ENCODE data around the gene LCN12. TPM values are rescaled to one million over a fixed set of nuclear protein-coding genes. Genes with fewer than 3 reads are reported as not detected.
A peak's percentile ranks its signal among the peaks of the same experiment; 100 is the strongest.

LCN12 gene
- total RNA-seq, 1 experiment from 2014 or later: not detected

- H3K36me3 ChIP-seq: peaks cover 47% of the 10 kb centered on the region
- no peaks in the 10 kb centered on the region for H3K27me3 ChIP-seq (replicated peaks)
- H3K4me3 ChIP-seq: peak within 1 kb of the TSS; percentile 100
- peak; percentile 82 to 93 for DNase-seq (ENCODE audit: low read depth in 1 of 2, low spot score in 2 of 2)
- peak within 1 kb of the TSS; percentile 85 for H3K27ac ChIP-seq
- peaks cover 33% of the 10 kb centered on the region for H3K4me1 ChIP-seq (replicated peaks)
- H3K9me3 ChIP-seq (replicated peaks): no peaks in the 10 kb centered on the region; the same call in 1 of the 2 replicates
Measured at GRCh38 chr9:136944519-136945332, 7.3 kb upstream of the LCN12 start, which contains the start of the genes C8G and FBXW5. TSS of gene C8G (plus strand) at chr9:136945243. CDS start at chr9:136945321, 78 bp downstream. TSS of gene FBXW5 (minus strand) at chr9:136944738. CDS start at chr9:136944083, 655 bp downstream.

GRCh38 chr9:136945333-136946227 is 6.5 kb upstream of the LCN12 start:
- no peak for DNase-seq (ENCODE audit: low read depth in 1 of 2, low spot score in 2 of 2)
- no peak overlapping the region for H3K27ac ChIP-seq
- H3K27me3 ChIP-seq (replicated peaks): no peaks in the 10 kb centered on the region
- H3K36me3 ChIP-seq: peaks cover 39% of the 10 kb centered on the region
- no peak overlapping the region; the same call in 1 of the 2 replicates for H3K4me3 ChIP-seq
- H3K9me3 ChIP-seq (replicated peaks): no peaks in the 10 kb centered on the region; the same call in none of the 2 replicates
- H3K4me1 ChIP-seq (replicated peaks): peaks cover 41% of the 10 kb centered on the region

GRCh38 chr9:136946228-136947027 is 5.6 kb upstream of the LCN12 start:
- no peak for DNase-seq (ENCODE audit: low read depth in 1 of 2, low spot score in 2 of 2)
- H3K27me3 ChIP-seq (replicated peaks): no peaks in the 10 kb centered on the region
- H3K36me3 ChIP-seq: peaks cover 30% of the 10 kb centered on the region
- no peaks in the 10 kb centered on the region; the same call in none of the 2 replicates for H3K9me3 ChIP-seq (replicated peaks)
- no peak overlapping the region for H3K4me3 ChIP-seq
- H3K4me1 ChIP-seq (replicated peaks): peaks cover 42% of the 10 kb centered on the region
- H3K27ac ChIP-seq: no peak overlapping the region

GRCh38 chr9:136947028-136947891 is 4.8 kb upstream of the LCN12 start:
- H3K4me1 ChIP-seq (replicated peaks): peaks cover 42% of the 10 kb centered on the region
- no peaks in the 10 kb centered on the region; the same call in none of the 2 replicates for H3K9me3 ChIP-seq (replicated peaks)
- H3K27ac ChIP-seq: no peak overlapping the region
- no peaks in the 10 kb centered on the region for H3K27me3 ChIP-seq (replicated peaks)
- DNase-seq (ENCODE audit: low read depth in 1 of 2, low spot score in 2 of 2): no peak
- no peak overlapping the region for H3K4me3 ChIP-seq
- H3K36me3 ChIP-seq: peaks cover 22% of the 10 kb centered on the region

- H3K27me3 ChIP-seq (replicated peaks): no peaks in the 10 kb centered on the region
- H3K27ac ChIP-seq: no peak overlapping the region
- peaks cover 38% of the 10 kb centered on the region for H3K4me1 ChIP-seq (replicated peaks)
- H3K36me3 ChIP-seq: peaks cover 14% of the 10 kb centered on the region
- no peak overlapping the region for H3K4me3 ChIP-seq
- H3K9me3 ChIP-seq (replicated peaks): no peaks in the 10 kb centered on the region; the same call in none of the 2 replicates
- DNase-seq (ENCODE audit: low read depth in 1 of 2, low spot score in 2 of 2): peak in 1 of 2 experiments; percentile 14
Measured at GRCh38 chr9:136947955-136948510, 4.0 kb upstream of the LCN12 start.

GRCh38 chr9:136949239-136949816 is 2.7 kb upstream of the LCN12 start:
- DNase-seq (ENCODE audit: low read depth in 1 of 2, low spot score in 2 of 2): no peak

GRCh38 chr9:136949817-136950655 is 2.0 kb upstream of the LCN12 start:
- Histone ChIP-seq H3K27me3 (replicated peaks) (no peaks in the 10 kb centered on the region), H3K36me3 (no peaks in the 10 kb centered on the region), H3K27ac (no peak overlapping the region), H3K9me3 (replicated peaks) (no peaks in the 10 kb centered on the region; the same call in 1 of the 2 replicates), H3K4me3 (peak overlapping the region; percentile 33), H3K4me1 (replicated peaks) (peaks cover 20% of the 10 kb centered on the region)
- peak; percentile 65 to 80 for DNase-seq (ENCODE audit: low read depth in 1 of 2, low spot score in 2 of 2)

More at GRCh38 chr9:136949239-136949816, 2.7 kb upstream of the LCN12 start:
- peaks cover 1% of the 10 kb centered on the region for H3K36me3 ChIP-seq
- peaks cover 25% of the 10 kb centered on the region for H3K4me1 ChIP-seq (replicated peaks)
- no peak overlapping the region for H3K27ac ChIP-seq
- H3K9me3 ChIP-seq (replicated peaks): no peaks in the 10 kb centered on the region; the same call in none of the 2 replicates
- no peaks in the 10 kb centered on the region for H3K27me3 ChIP-seq (replicated peaks)
- H3K4me3 ChIP-seq: peak overlapping the region; percentile 33

- no peak for DNase-seq (ENCODE audit: low read depth in 1 of 2, low spot score in 2 of 2)
- H3K27me3 ChIP-seq (replicated peaks): no peaks in the 10 kb centered on the region
- no peaks in the 10 kb centered on the region; the same call in 1 of the 2 replicates for H3K9me3 ChIP-seq (replicated peaks)
- H3K27ac ChIP-seq: no peak overlapping the region
- H3K36me3 ChIP-seq: no peaks in the 10 kb centered on the region
- no peak overlapping the region for H3K4me3 ChIP-seq
- H3K4me1 ChIP-seq (replicated peaks): peaks cover 20% of the 10 kb centered on the region
Measured at GRCh38 chr9:136950656-136951276, 1.3 kb upstream of the LCN12 start.

- Histone ChIP-seq H3K36me3 (no peaks in the 10 kb centered on the region), H3K27ac (no peak overlapping the region), H3K27me3 (replicated peaks) (no peaks in the 10 kb centered on the region), H3K9me3 (replicated peaks) (no peaks in the 10 kb centered on the region; the same call in 1 of the 2 replicates), H3K4me1 (replicated peaks) (peaks cover 20% of the 10 kb centered on the region), H3K4me3 (no peak overlapping the region)
- no peak for DNase-seq (ENCODE audit: low read depth in 1 of 2, low spot score in 2 of 2)
Measured at GRCh38 chr9:136952321-136952850, 313 bp downstream of the LCN12 start.

- H3K4me3 ChIP-seq: no peak overlapping the region
- no peaks in the 10 kb centered on the region; the same call in 1 of the 2 replicates for H3K9me3 ChIP-seq (replicated peaks)
- H3K27ac ChIP-seq: no peak overlapping the region
- H3K4me1 ChIP-seq (replicated peaks): peaks cover 15% of the 10 kb centered on the region
- H3K36me3 ChIP-seq: no peaks in the 10 kb centered on the region
- DNase-seq (ENCODE audit: low read depth in 1 of 2, low spot score in 2 of 2): no peak
- no peaks in the 10 kb centered on the region for H3K27me3 ChIP-seq (replicated peaks)
Measured at GRCh38 chr9:136952876-136953770, 1.1 kb downstream of the LCN12 start.
